Common myeloid progenitor, CD34-positive (primary cell): ENCODE measurements around the gene DHX57.
"Not testable (repeated sequence)": the region's sequence is repeated elsewhere in the genome, so short reads cannot be mapped to it uniquely, and the experiment has no call there.

ENCODE experiments used
- CTCF ChIA-PET: fragments of 350-600 bp; sonication (Branson Sonifier 250); formaldehyde crosslinking; loops from one replicate; lab custom pipeline; 2021; ENCODE audit warnings: antibody characterized with exemption; lab: Charles Lee
- POLR2A ChIA-PET: fragments of 350-600 bp; sonication (Branson Sonifier 250); formaldehyde crosslinking; loops from one replicate; lab custom pipeline; 2021; ENCODE audit warnings: antibody characterized with exemption; lab: Charles Lee
- DNase-seq, 3 donors: peaks; one replicate each; pipeline versions ENCODE4 v3.0.0 to v3.0.0-alpha.2; 2013
- H3K27ac ChIP-seq, 2 experiments: 1 replicate in 1 of 2; 2 replicates in 1 of 2; pipeline ENCODE4 v1.7.0; 2013; ENCODE audit warnings: inconsistent platforms in 2 of 2, low read length in 2 of 2, mild to moderate bottlenecking in 2 of 2, low read depth in 1 of 2, moderate library complexity in 1 of 2; ENCODE audit not compliant: severe bottlenecking in 2 of 2, insufficient read depth in 1 of 2, poor library complexity in 1 of 2
- H3K27me3 ChIP-seq, 5 experiments: replicated peaks in 2 of 5; 1 replicate in 3 of 5; 2 replicates in 2 of 5; pipeline versions ENCODE4 v1.6.1 to v1.7.0; 2013; ENCODE audit warnings: low read length in 4 of 5, mild to moderate bottlenecking in 2 of 5, moderate library complexity in 2 of 5, inconsistent platforms in 1 of 5; ENCODE audit not compliant: insufficient read depth in 5 of 5, control insufficient read depth in 4 of 5
- H3K36me3 ChIP-seq, 4 experiments: 1 replicate in 2 of 4; 2 replicates in 2 of 4; pipeline versions ENCODE4 v1.6.1 to v1.7.0; 2013; ENCODE audit warnings: low read length in 3 of 4, control low read depth in 1 of 4, mild to moderate bottlenecking in 1 of 4; ENCODE audit not compliant: control insufficient read depth in 4 of 4, insufficient read depth in 4 of 4
- H3K4me1 ChIP-seq, 4 experiments: 1 replicate in 3 of 4; 2 replicates in 1 of 4; pipeline versions ENCODE4 v1.6.1 to v1.7.1; 2013; ENCODE audit warnings: low read length in 3 of 4, mild to moderate bottlenecking in 3 of 4, control low read depth in 1 of 4, inconsistent platforms in 1 of 4, moderate library complexity in 1 of 4; ENCODE audit not compliant: control insufficient read depth in 4 of 4, insufficient read depth in 4 of 4; ENCODE audit errors: control extremely low read depth in 1 of 4
- H3K4me3 ChIP-seq, 7 experiments: 1 replicate in 4 of 7; 2 replicates in 3 of 7; pipeline versions ENCODE4 v1.5.1 to v1.7.0; 2013; ENCODE audit warnings: mild to moderate bottlenecking in 7 of 7, low read length in 6 of 7, moderate library complexity in 6 of 7, inconsistent platforms in 2 of 7, low read depth in 2 of 7, control low read depth in 1 of 7; ENCODE audit not compliant: insufficient read depth in 4 of 7, control insufficient read depth in 1 of 7; ENCODE audit errors: extremely low read depth in 1 of 7
- H3K9me3 ChIP-seq, 5 experiments: 1 replicate in 4 of 5; 2 replicates in 1 of 5; pipeline versions ENCODE4 v1.6.1 to v1.7.1; 2013; ENCODE audit warnings: low read length in 4 of 5, mild to moderate bottlenecking in 2 of 5, inconsistent platforms in 1 of 5, low read depth in 1 of 5, moderate library complexity in 1 of 5; ENCODE audit not compliant: control insufficient read depth in 4 of 5, insufficient read depth in 2 of 5; ENCODE audit errors: control extremely low read depth in 1 of 5
- WGBS: methylation state at CpG from one replicate; pipeline ENCODE4 v1.1.5; 2013; ENCODE audit not compliant: insufficient coverage; 5-methylcytosine and 5-hydroxymethylcytosine counted together

Gene DHX57

GRCh38 chr2:38806733-38807059 lies 69.0 kb downstream of the DHX57 start:
- Histone ChIP-seq H3K36me3 (peaks cover 8 to 45% (median 20%) of the 10 kb centered on the region in 4 experiments), H3K4me3 (no peak overlapping the region), H3K9me3 (no peaks in the 10 kb centered on the region), H3K4me1 (no peaks in the 10 kb centered on the region), H3K27me3 (no peaks in the 10 kb centered on the region), H3K27ac (no peak overlapping the region)
- DNase-seq = no peak
- POLR2A ChIA-PET = interaction anchor here (0.6 kb wide), 1 partner anchor 727 kb away, joined by 3 read pairs; no protein-coding TSS in a partner anchor
- CTCF ChIA-PET = interaction anchor here (1.0 kb wide), 1 partner anchor 10 kb away, joined by 3 read pairs; no protein-coding TSS in a partner anchor

- no peak overlapping the region for H3K4me3 ChIP-seq
- no peaks in the 10 kb centered on the region for H3K9me3 ChIP-seq
- H3K27ac ChIP-seq = no peak overlapping the region
- ChIA-PET POLR2A (interaction anchor here (0.6 kb wide), 1 partner anchor 727 kb away, joined by 3 read pairs; no protein-coding TSS in a partner anchor), CTCF (interaction anchor here (0.8 to 1.1 kb wide), 3 partner anchors 10 to 267 kb away, joined by 3 read pairs; no protein-coding TSS in a partner anchor)
- no peaks in the 10 kb centered on the region for H3K27me3 ChIP-seq
- no peaks in the 10 kb centered on the region for H3K4me1 ChIP-seq
- DNase-seq = no peak
- no CpG with 5 or more reads among the region's 2 CpGs for WGBS
- peaks cover 4 to 41% (median 16%) of the 10 kb centered on the region in 4 experiments for H3K36me3 ChIP-seq
Observed at GRCh38 chr2:38806015-38806732, 69.6 kb downstream of the DHX57 start.

- no peaks in the 10 kb centered on the region for H3K9me3 ChIP-seq
- no peaks in the 10 kb centered on the region for H3K27me3 ChIP-seq
- ChIA-PET POLR2A (no interaction called here), CTCF (no interaction called here)
- no peak overlapping the region for H3K27ac ChIP-seq
- no peak overlapping the region for H3K4me3 ChIP-seq
- DNase-seq = no peak
- no peaks in the 10 kb centered on the region for H3K4me1 ChIP-seq
- H3K36me3 ChIP-seq = peaks cover 6 to 21% (median 8%) of the 10 kb centered on the region in 4 experiments
- WGBS = 96% methylated on average over 3 of the region's 3 CpGs
Observed at GRCh38 chr2:38797953-38798352, 77.8 kb downstream of the DHX57 start.

- DNase-seq = peak in 1 of 3 donors; percentile 6
- Histone ChIP-seq H3K4me3 (no peak overlapping the region), H3K27me3 (no peaks in the 10 kb centered on the region), H3K27ac (no peak overlapping the region), H3K36me3 (peaks cover 0 to 15% (median 8%) of the 10 kb centered on the region in 4 experiments), H3K4me1 (no peaks in the 10 kb centered on the region), H3K9me3 (no peaks in the 10 kb centered on the region)
- ChIA-PET POLR2A (no interaction called here), CTCF (interaction anchor here (1.0 kb wide), 1 partner anchor 9 kb away, joined by 3 read pairs; no protein-coding TSS in a partner anchor)
- 100% methylated on average over 2 of the region's 10 CpGs for WGBS
Observed at GRCh38 chr2:38797250-38797676, 78.5 kb downstream of the DHX57 start.

GRCh38 chr2:38795016-38795415 lies 80.7 kb downstream of the DHX57 start:
- H3K36me3 ChIP-seq, POLR2A ChIA-PET, H3K27me3 ChIP-seq, H3K4me1 ChIP-seq, H3K9me3 ChIP-seq, DNase-seq, H3K27ac ChIP-seq, H3K4me3 ChIP-seq: not testable (repeated sequence)
- CTCF ChIA-PET = interaction anchor here (0.5 kb wide), 1 partner anchor 35 kb away, joined by 3 read pairs; no protein-coding TSS in a partner anchor
- WGBS = 100% methylated on average over 4 of the region's 7 CpGs

- CTCF ChIA-PET = no interaction called here
- Histone ChIP-seq H3K36me3 (peaks cover 0 to 9% (median 5%) of the 10 kb centered on the region in 4 experiments), H3K27me3 (no peaks in the 10 kb centered on the region), H3K9me3 (no peaks in the 10 kb centered on the region), H3K4me1 (no peaks in the 10 kb centered on the region), H3K27ac (no peak overlapping the region), H3K4me3 (no peak overlapping the region)
- 98% methylated on average over 6 of the region's 7 CpGs for WGBS
- no peak for DNase-seq
- POLR2A ChIA-PET = no interaction called here
Observed at GRCh38 chr2:38794235-38794946, 81.3 kb downstream of the DHX57 start.

- no peaks in the 10 kb centered on the region for H3K4me1 ChIP-seq
- peaks cover 0 to 9% (median 5%) of the 10 kb centered on the region in 4 experiments for H3K36me3 ChIP-seq
- H3K27me3 ChIP-seq = no peaks in the 10 kb centered on the region
- ChIA-PET CTCF (no interaction called here), POLR2A (no interaction called here)
- H3K27ac ChIP-seq = no peak overlapping the region
- no CpG with 5 or more reads among the region's 5 CpGs for WGBS
- H3K9me3 ChIP-seq = no peaks in the 10 kb centered on the region
- no peak for DNase-seq
- H3K4me3 ChIP-seq = no peak overlapping the region
Observed at GRCh38 chr2:38793511-38793910, 82.2 kb downstream of the DHX57 start.
